SU-DHL-6 (cell line): Measurements from ENCODE around the gene OSBP2.

Experiments used
- H2AFZ ChIP-seq: fragments of 200-600 bp; sonication (generic); 2 replicates; pipeline ENCODE4 v1.6.1; 2014; ENCODE audit warnings: low read depth, mild to moderate bottlenecking, moderate library complexity, mixed read lengths, antibody characterized with exemption, low read length; ENCODE audit not compliant: severe bottlenecking
- H3F3A ChIP-seq: fragments of 200-600 bp; shearing (Covaris generic); 2 replicates; pipeline ENCODE4 v1.6.0; 2016; ENCODE audit warnings: antibody characterized with exemption, mild to moderate bottlenecking; ENCODE audit not compliant: insufficient read depth
- H3K27ac ChIP-seq: fragments of 200-600 bp; sonication (generic); 2 replicates; pipeline ENCODE4 v1.5.1; 2016; ENCODE audit warnings: low read depth, mild to moderate bottlenecking, low read length, moderate library complexity, mixed read lengths
- H3K27me3 ChIP-seq: fragments of 200-600 bp; sonication (generic), shearing (Covaris generic); 2 replicates; pipeline ENCODE4 v1.6.0; 2014; ENCODE audit warnings: mild to moderate bottlenecking, low read length
- H3K36me3 ChIP-seq: fragments of 200-600 bp; sonication (generic); 2 replicates; pipeline ENCODE4 v1.6.1; 2014; ENCODE audit warnings: mild to moderate bottlenecking, low read length, mixed read lengths
- H3K4me2 ChIP-seq: fragments of 300-600, 200-600 bp; shearing (Covaris generic), sonication (generic); 2 replicates; pipeline ENCODE4 v1.6.0; 2014; ENCODE audit warnings: low read length, low read depth, mild to moderate bottlenecking; ENCODE audit not compliant: poor library complexity, severe bottlenecking
- H3K4me3 ChIP-seq: fragments of 200-600 bp; sonication (generic); 2 replicates; pipeline ENCODE4 v1.5.1; 2014; ENCODE audit warnings: antibody characterized with exemption, low read length, mild to moderate bottlenecking, mixed read lengths; ENCODE audit not compliant: insufficient read depth, poor library complexity, severe bottlenecking
- H3K79me2 ChIP-seq: fragments of 200-600 bp; sonication (generic); 2 replicates; pipeline ENCODE4 v1.6.1; 2014; ENCODE audit warnings: mild to moderate bottlenecking, low read length, moderate library complexity; ENCODE audit not compliant: insufficient read depth
- H3K9ac ChIP-seq: fragments of 200-600 bp; sonication (generic); 2 replicates; pipeline ENCODE4 v1.7.0; 2014; ENCODE audit warnings: mild to moderate bottlenecking, low read length
- H3K9me2 ChIP-seq: fragments of 200-600 bp; sonication (generic); replicated peaks from 2 replicates; pipeline ENCODE4 v1.6.1; 2014; ENCODE audit warnings: low read length; ENCODE audit not compliant: insufficient read depth
- H3K9me3 ChIP-seq: fragments of 200-600 bp; sonication (generic); 2 replicates; pipeline ENCODE4 v1.6.1; 2014; ENCODE audit warnings: low read length, mixed read lengths; ENCODE audit not compliant: insufficient read depth
- H4K20me1 ChIP-seq: fragments of 200-600 bp; sonication (generic); 2 replicates; pipeline ENCODE4 v1.6.1; 2014; ENCODE audit warnings: low read depth, mild to moderate bottlenecking, antibody characterized with exemption, low read length, moderate library complexity, mixed read lengths
- CTCF ChIP-seq: fragments of 200-600 bp; sonication (generic); IDR thresholded peaks from one replicate; pipeline ENCODE4 v1.5.1; 2017; ENCODE audit warnings: antibody characterized with exemption, mild to moderate bottlenecking, low read length, moderate library complexity; ENCODE audit not compliant: insufficient read depth, poor library complexity, severe bottlenecking
- EZH2phosphoT487 ChIP-seq: fragments of 200-600 bp; sonication (generic), shearing (Covaris generic); conservative IDR thresholded peaks from 2 replicates; pipeline ENCODE4 v1.6.1; 2018; ENCODE audit warnings: mild to moderate bottlenecking, antibody characterized with exemption, low read length, moderate library complexity, mixed read lengths

OSBP2 gene

GRCh38 chr22:30694640-30695350 lies at the start of gene OSBP2:
OSBP2 (plus strand) TSS chr22:30694874; CDS start chr22:30694910, 36 bp downstream.
- Histone ChIP-seq H3K9me3 (no peaks in the 10 kb centered on the region), H3K9me2 (no peaks in the 10 kb centered on the region), H3K27me3 (no peaks in the 10 kb centered on the region), H4K20me1 (no peaks in the 10 kb centered on the region), H3K4me2 (no peak within 1 kb of the TSS), H3K9ac (no peak within 1 kb of the TSS), H3K4me3 (no peak within 1 kb of the TSS), H3F3A (no peaks in the 10 kb centered on the region), H3K79me2 (no peaks in the 10 kb centered on the region), H3K36me3 (no peaks in the 10 kb centered on the region), H3K27ac (no peak within 1 kb of the TSS), H2AFZ (no peak within 1 kb of the TSS)
- TF ChIP-seq EZH2phosphoT487 (no peak), CTCF (no peak)

GRCh38 chr22:30646518-30647160 lies 48.0 kb upstream of the OSBP2 start:
- TF ChIP-seq EZH2phosphoT487 (no peak), CTCF (no peak)

GRCh38 chr22:30647536-30647935 lies 47.1 kb upstream of the OSBP2 start:
- Histone ChIP-seq H3K9me2 (no peaks in the 10 kb centered on the region), H4K20me1 (no peaks in the 10 kb centered on the region), H3K27ac (no peak overlapping the region), H3K9me3 (no peaks in the 10 kb centered on the region), H3K27me3 (no peaks in the 10 kb centered on the region), H3K4me3 (no peak overlapping the region), H3K4me2 (no peak overlapping the region), H3F3A (no peaks in the 10 kb centered on the region), H3K9ac (no peak overlapping the region), H3K36me3 (no peaks in the 10 kb centered on the region), H2AFZ (no peak overlapping the region), H3K79me2 (no peaks in the 10 kb centered on the region)
- TF ChIP-seq EZH2phosphoT487 (no peak), CTCF (no peak)

More at GRCh38 chr22:30646518-30647160, 48.0 kb upstream of the OSBP2 start:
- Histone ChIP-seq H3K9me2 (no peaks in the 10 kb centered on the region), H3K9me3 (no peaks in the 10 kb centered on the region), H3K27ac (no peak overlapping the region), H2AFZ (no peak overlapping the region), H3K4me3 (no peak overlapping the region), H3K79me2 (no peaks in the 10 kb centered on the region), H3F3A (no peaks in the 10 kb centered on the region), H4K20me1 (no peaks in the 10 kb centered on the region), H3K36me3 (no peaks in the 10 kb centered on the region), H3K9ac (no peak overlapping the region), H3K4me2 (no peak overlapping the region), H3K27me3 (no peaks in the 10 kb centered on the region)
